ENCODE data around the gene RAD51B.

DNA sequence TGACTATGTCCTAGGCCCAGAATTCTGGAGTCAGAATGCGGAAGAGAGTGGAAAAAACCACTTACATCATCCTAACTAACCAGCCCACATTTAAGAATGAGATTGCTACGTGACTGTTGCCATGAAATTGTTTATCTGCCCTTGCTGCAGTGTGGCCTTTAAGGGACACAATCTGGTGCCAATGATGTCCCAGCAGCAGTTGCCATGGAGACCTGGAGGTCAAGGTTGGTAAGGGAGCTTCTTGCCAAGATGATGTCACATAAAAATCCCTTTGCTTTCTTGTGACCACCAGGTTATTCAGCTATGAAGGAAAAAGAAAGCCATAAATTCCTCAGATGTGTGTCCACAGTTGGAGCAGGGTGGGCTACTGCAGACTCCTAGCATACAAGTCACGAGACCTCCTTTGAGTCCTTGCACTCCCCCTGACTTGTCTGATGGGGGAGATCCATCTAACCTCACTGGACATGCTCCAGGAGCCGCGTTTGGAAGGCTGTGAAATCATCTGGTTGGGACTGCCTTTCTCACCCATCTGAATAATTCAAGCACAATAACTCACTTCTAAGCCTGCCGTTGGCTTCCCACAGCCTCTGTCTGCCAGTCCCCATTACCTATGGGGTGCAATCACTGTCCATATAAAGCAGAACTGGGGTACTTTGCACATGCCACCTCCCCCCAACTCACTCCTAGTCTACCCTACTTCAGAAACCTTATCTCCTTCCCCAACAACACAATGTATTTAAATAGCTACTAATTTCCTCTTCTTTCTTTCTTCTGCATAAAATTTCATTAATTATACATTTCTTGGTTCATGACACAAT lies 807.7 kb downstream of the RAD51B start:
- TF ChIP-seq ZNF317 (CRISPR knock-in tag; IDR thresholded peaks at IDR 0.05; ENCODE audit: borderline replicate concordance, low read depth) (no peak), ZNF219 (CRISPR knock-in tag; IDR thresholded peaks at IDR 0.05; ENCODE audit: borderline replicate concordance) (no peak), SP1 (CRISPR knock-in tag; conservative IDR thresholded peaks at IDR 0.05) (no peak), SMAD3 (CRISPR knock-in tag; IDR thresholded peaks at IDR 0.05; ENCODE audit: borderline replicate concordance) (no peak), RELA (CRISPR knock-in tag; IDR thresholded peaks at IDR 0.05; ENCODE audit: borderline replicate concordance) (no peak), TEAD4 (CRISPR knock-in tag; IDR thresholded peaks at IDR 0.05) (no peak), TP53 (CRISPR knock-in tag; IDR thresholded peaks at IDR 0.05) (no peak), JUN (CRISPR knock-in tag; IDR thresholded peaks at IDR 0.05) (no peak)
- TF ChIP-seq, protein P1, sequence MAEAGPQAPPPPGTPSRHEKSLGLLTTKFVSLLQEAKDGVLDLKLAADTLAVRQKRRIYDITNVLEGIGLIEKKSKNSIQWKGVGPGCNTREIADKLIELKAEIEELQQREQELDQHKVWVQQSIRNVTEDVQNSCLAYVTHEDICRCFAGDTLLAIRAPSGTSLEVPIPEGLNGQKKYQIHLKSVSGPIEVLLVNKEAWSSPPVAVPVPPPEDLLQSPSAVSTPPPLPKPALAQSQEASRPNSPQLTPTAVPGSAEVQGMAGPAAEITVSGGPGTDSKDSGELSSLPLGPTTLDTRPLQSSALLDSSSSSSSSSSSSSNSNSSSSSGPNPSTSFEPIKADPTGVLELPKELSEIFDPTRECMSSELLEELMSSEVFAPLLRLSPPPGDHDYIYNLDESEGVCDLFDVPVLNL (CRISPR knock-in tag; IDR thresholded peaks at IDR 0.05; ENCODE audit: borderline replicate concordance, low read depth): no peak
- TF ChIP-seq, protein P2, sequence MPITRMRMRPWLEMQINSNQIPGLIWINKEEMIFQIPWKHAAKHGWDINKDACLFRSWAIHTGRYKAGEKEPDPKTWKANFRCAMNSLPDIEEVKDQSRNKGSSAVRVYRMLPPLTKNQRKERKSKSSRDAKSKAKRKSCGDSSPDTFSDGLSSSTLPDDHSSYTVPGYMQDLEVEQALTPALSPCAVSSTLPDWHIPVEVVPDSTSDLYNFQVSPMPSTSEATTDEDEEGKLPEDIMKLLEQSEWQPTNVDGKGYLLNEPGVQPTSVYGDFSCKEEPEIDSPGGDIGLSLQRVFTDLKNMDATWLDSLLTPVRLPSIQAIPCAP (CRISPR knock-in tag; IDR thresholded peaks at IDR 0.05): no peak
- TF ChIP-seq, protein P3, sequence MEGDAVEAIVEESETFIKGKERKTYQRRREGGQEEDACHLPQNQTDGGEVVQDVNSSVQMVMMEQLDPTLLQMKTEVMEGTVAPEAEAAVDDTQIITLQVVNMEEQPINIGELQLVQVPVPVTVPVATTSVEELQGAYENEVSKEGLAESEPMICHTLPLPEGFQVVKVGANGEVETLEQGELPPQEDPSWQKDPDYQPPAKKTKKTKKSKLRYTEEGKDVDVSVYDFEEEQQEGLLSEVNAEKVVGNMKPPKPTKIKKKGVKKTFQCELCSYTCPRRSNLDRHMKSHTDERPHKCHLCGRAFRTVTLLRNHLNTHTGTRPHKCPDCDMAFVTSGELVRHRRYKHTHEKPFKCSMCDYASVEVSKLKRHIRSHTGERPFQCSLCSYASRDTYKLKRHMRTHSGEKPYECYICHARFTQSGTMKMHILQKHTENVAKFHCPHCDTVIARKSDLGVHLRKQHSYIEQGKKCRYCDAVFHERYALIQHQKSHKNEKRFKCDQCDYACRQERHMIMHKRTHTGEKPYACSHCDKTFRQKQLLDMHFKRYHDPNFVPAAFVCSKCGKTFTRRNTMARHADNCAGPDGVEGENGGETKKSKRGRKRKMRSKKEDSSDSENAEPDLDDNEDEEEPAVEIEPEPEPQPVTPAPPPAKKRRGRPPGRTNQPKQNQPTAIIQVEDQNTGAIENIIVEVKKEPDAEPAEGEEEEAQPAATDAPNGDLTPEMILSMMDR (IDR thresholded peaks at IDR 0.05): no peak
